Neural crest cell (in vitro differentiated cells): ENCODE results near the gene STAT1. TPM values are rescaled to one million over a fixed set of nuclear protein-coding genes. Genes with fewer than 3 reads are reported as not detected.

Experiments used
- DNase-seq: peaks from one replicate; pipeline ENCODE4 v3.0.0; 2021; ENCODE audit warnings: low read depth, mixed read lengths, low spot score
- H3K27ac Mint-ChIP-seq: one replicate; pipeline ENCODE4 v1.8.0; 2021; ENCODE audit warnings: mild to moderate bottlenecking, mixed read lengths; ENCODE audit not compliant: unreplicated experiment
- H3K27me3 Mint-ChIP-seq: 2 replicates; pipeline ENCODE4 v1.8.0; 2021; ENCODE audit warnings: low read depth, mild to moderate bottlenecking, mixed read lengths
- H3K36me3 Mint-ChIP-seq: 2 replicates; pipeline ENCODE4 v1.8.0; 2021; ENCODE audit warnings: low read depth, mild to moderate bottlenecking, mixed read lengths
- H3K4me1 Mint-ChIP-seq: 2 replicates; pipeline ENCODE4 v1.8.0; 2021; ENCODE audit warnings: mixed read lengths
- H3K4me3 Mint-ChIP-seq: one replicate; pipeline ENCODE4 v1.8.0; 2021; ENCODE audit warnings: mild to moderate bottlenecking, mixed read lengths
- H3K9me3 Mint-ChIP-seq: 2 replicates; pipeline ENCODE4 v1.8.0; 2021; ENCODE audit warnings: mixed read lengths
- long read RNA-seq: library from polyadenylated mRNA; unstranded; transcript quantifications from one replicate; pipeline ENCODE4 v2.0.0, GENCODE V29; 2020
- total RNA-seq: library from RNA; stranded (reverse); gene quantifications from 2 replicates; pipeline ENCODE4 v1.2.1, GENCODE V29; 2021
- TF ChIP-seq, protein P1 (sequence below): fragments of 200-600 bp; sonication (generic); conservative IDR thresholded peaks from 2 replicates; pipeline ENCODE4 v1.5.0; 2021; ENCODE audit warnings: antibody characterized with exemption, mild to moderate bottlenecking

STAT1 gene
- 39.9 and 41.3 TPM in 2 replicates for total RNA-seq
- long read RNA-seq, full-length matches to known transcripts, result 83 of 118 reads
- long read RNA-seq, partial matches to known transcripts, result 26 of 118 reads
- long read RNA-seq, other reads (novel, unspliced or antisense), result 9 of 118 reads

- peaks cover 16% of the 10 kb centered on the region for H3K27me3 Mint-ChIP-seq
- H3K36me3 Mint-ChIP-seq, result no peaks in the 10 kb centered on the region
- no peak within 1 kb of the TSS for H3K4me3 Mint-ChIP-seq
- H3K4me1 Mint-ChIP-seq, result no peaks in the 10 kb centered on the region
- H3K9me3 Mint-ChIP-seq, result no peaks in the 10 kb centered on the region
- TF ChIP-seq, protein P1, sequence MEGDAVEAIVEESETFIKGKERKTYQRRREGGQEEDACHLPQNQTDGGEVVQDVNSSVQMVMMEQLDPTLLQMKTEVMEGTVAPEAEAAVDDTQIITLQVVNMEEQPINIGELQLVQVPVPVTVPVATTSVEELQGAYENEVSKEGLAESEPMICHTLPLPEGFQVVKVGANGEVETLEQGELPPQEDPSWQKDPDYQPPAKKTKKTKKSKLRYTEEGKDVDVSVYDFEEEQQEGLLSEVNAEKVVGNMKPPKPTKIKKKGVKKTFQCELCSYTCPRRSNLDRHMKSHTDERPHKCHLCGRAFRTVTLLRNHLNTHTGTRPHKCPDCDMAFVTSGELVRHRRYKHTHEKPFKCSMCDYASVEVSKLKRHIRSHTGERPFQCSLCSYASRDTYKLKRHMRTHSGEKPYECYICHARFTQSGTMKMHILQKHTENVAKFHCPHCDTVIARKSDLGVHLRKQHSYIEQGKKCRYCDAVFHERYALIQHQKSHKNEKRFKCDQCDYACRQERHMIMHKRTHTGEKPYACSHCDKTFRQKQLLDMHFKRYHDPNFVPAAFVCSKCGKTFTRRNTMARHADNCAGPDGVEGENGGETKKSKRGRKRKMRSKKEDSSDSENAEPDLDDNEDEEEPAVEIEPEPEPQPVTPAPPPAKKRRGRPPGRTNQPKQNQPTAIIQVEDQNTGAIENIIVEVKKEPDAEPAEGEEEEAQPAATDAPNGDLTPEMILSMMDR, result no peak
- no peak within 1 kb of the TSS for H3K27ac Mint-ChIP-seq
- DNase-seq, result peak; percentile 98
These were observed at the start of gene STAT1 for GRCh38 chr2:191013932-191014652. TSS of gene STAT1 (minus strand) at chr2:191014171. CDS start at chr2:191010003, 4,168 bp downstream.

DNA sequence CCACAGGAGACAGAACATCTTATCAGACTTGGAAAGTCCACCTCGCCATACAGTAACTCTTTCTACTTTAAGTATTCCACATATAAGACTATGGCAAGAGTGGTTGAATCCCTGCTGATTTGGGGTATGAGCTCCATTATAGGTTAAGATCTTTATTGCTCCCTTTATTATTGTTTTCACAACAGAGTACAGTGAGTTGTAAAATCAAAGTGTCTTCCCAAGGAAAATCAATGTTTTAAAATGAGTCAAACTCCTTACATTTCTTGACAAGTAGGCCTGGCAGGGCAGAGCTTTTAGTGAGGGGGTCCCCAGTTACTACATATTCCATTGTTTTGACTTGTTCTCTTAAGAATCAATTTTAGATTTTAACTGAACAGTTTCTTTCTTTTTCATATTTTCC is 49.6 kb upstream of the STAT1 start:
- H3K4me3 Mint-ChIP-seq, result no peak overlapping the region
- TF ChIP-seq, protein P1, result no peak
- H3K4me1 Mint-ChIP-seq, result no peaks in the 10 kb centered on the region
- no peak overlapping the region for H3K27ac Mint-ChIP-seq
- H3K27me3 Mint-ChIP-seq, result no peaks in the 10 kb centered on the region
- H3K9me3 Mint-ChIP-seq, result no peaks in the 10 kb centered on the region
- H3K36me3 Mint-ChIP-seq, result no peaks in the 10 kb centered on the region
- no peak for DNase-seq

DNA sequence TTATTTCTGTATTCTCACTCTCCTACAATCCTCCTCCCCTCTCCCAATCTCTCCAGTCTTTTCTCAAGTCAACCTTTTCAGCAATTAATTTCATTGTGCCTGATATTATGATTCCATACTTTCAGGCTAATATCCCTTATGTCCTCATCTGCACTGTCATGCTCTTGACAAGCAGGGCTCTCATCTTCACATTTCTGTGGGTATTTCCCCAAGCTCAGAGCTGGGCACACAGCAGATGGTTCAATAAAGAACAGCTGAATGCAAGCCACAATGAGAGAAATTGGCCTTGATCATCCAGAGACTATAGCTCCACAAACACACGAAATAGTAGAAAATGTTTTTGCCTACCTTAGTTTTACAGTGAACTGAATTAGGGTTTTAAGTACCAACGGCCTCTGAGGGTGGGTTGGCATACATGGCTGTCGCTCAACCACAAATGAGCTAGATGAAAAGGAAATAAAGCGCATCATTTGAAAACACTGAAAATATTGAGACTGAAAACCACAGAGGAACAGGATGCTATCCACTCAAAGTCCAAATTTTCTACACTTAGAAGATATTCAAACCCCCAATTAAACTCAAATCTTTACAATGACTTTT is 47.5 kb upstream of the STAT1 start:
- Mint-ChIP-seq H3K9me3 (no peaks in the 10 kb centered on the region), H3K4me3 (no peak overlapping the region), H3K4me1 (no peaks in the 10 kb centered on the region), H3K27me3 (no peaks in the 10 kb centered on the region), H3K36me3 (no peaks in the 10 kb centered on the region), H3K27ac (no peak overlapping the region)
- no peak for DNase-seq
- TF ChIP-seq, protein P1, result no peak

DNA sequence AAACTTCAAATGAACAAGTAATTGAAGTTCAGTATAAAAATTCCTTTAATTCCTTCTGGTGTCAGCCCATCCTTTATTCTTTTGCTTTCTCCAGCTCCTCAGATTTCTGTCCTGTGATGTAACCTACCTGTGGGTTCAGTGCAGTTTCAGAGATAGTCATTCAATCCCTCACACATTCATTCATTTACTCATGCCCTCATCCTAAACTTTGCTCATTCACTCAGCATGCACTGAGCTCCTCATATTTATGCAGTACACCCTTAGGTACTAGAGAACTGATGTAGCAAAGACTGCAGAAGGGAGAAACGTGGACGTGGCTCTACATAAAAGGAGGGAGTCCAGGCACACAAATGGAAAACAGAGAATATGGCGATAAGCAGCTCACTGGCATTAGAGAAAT is 45.3 kb upstream of the STAT1 start:
- Mint-ChIP-seq H3K9me3 (no peaks in the 10 kb centered on the region), H3K27me3 (no peaks in the 10 kb centered on the region), H3K4me1 (no peaks in the 10 kb centered on the region), H3K4me3 (no peak overlapping the region), H3K27ac (no peak overlapping the region), H3K36me3 (no peaks in the 10 kb centered on the region)
- no peak for DNase-seq
- TF ChIP-seq, protein P1, result no peak

DNA sequence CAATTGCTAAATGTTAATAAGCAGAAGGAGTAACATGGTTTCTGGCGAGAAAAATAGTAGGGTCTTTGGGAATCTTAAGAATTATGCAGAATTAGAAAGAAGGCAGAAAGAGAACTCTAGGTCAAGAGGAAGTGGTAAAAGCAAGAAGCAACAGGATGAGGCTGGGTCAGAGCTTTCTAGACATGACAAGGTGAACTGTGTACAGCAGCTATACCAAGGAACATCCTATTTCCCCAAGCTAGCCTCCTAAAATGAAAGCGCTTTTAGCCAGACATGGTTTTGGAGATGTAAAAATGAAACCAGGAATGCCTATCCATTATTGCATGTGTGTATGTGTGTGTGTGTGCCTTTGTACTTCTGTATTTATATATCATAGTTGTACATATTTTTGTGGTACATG is 42.3 kb upstream of the STAT1 start:
- peaks cover 3% of the 10 kb centered on the region for H3K27me3 Mint-ChIP-seq
- H3K4me1 Mint-ChIP-seq, result no peaks in the 10 kb centered on the region
- TF ChIP-seq, protein P1, result no peak

More for the DNA sequence above, 42.3 kb upstream of the STAT1 start:
- Mint-ChIP-seq H3K4me3 (no peak overlapping the region), H3K9me3 (no peaks in the 10 kb centered on the region), H3K27ac (no peak overlapping the region), H3K36me3 (no peaks in the 10 kb centered on the region)
- DNase-seq, result no peak
